Natural killer cell (primary cell): ENCODE results near the gene RAB44. TPM values are rescaled to one million over a fixed set of nuclear protein-coding genes. Genes with fewer than 3 reads are reported as not detected.

Source experiments
- ATAC-seq, 3 donors: fragments of 150-1000 bp in 2 of 3; fragments of 200-7000 bp in 1 of 3; cut with Tn5 transposase; 1 replicate in 1 of 3; 2 replicates in 2 of 3; pipeline ENCODE4 v1.10.0; 2021; ENCODE audit warnings: mild to moderate bottlenecking in 2 of 3, moderate library complexity in 2 of 3
- DNase-seq, 2 donors: peaks; one replicate each; pipeline versions ENCODE4 v3.0.0 to v3.0.0-alpha.2; 2013 to 2021; ENCODE audit warnings: mixed read lengths in 1 of 2
- H3K27ac ChIP-seq: one replicate; pipeline ENCODE4 v1.5.1; 2013; ENCODE audit warnings: mild to moderate bottlenecking, low read length
- H3K27me3 ChIP-seq: one replicate; pipeline ENCODE4 v1.6.1; 2013; ENCODE audit warnings: low read length; ENCODE audit not compliant: control insufficient read depth, insufficient read depth
- H3K36me3 ChIP-seq: one replicate; pipeline ENCODE4 v1.6.1; 2013; ENCODE audit warnings: low read length; ENCODE audit not compliant: control insufficient read depth, insufficient read depth
- H3K4me1 ChIP-seq: one replicate; pipeline ENCODE4 v1.6.1; 2013; ENCODE audit warnings: low read length; ENCODE audit not compliant: control insufficient read depth, insufficient read depth
- H3K4me3 ChIP-seq: one replicate; pipeline ENCODE4 v1.5.1; 2013; ENCODE audit warnings: low read length
- H3K9me3 ChIP-seq: one replicate; pipeline ENCODE4 v1.6.1; 2013; ENCODE audit warnings: low read length; ENCODE audit not compliant: control insufficient read depth, insufficient read depth
- H3K27ac Mint-ChIP-seq, 2 donors: one replicate each; pipeline ENCODE4 v1.8.0; 2022; ENCODE audit warnings: mild to moderate bottlenecking in 2 of 2, mixed read lengths in 2 of 2, moderate library complexity in 1 of 2
- H3K27me3 Mint-ChIP-seq, 2 donors: one replicate each; pipeline ENCODE4 v1.8.0; 2022; ENCODE audit warnings: low read depth in 2 of 2, mixed read lengths in 2 of 2
- H3K36me3 Mint-ChIP-seq: one replicate; pipeline ENCODE4 v1.8.0; 2022; ENCODE audit warnings: mixed read lengths
- H3K4me1 Mint-ChIP-seq, 2 donors: one replicate each; pipeline ENCODE4 v1.8.0; 2022; ENCODE audit warnings: mixed read lengths in 2 of 2
- H3K4me3 Mint-ChIP-seq: one replicate; pipeline ENCODE4 v1.8.0; 2022; ENCODE audit warnings: mild to moderate bottlenecking, moderate library complexity, mixed read lengths
- H3K9me3 Mint-ChIP-seq, 2 donors: one replicate each; pipeline ENCODE4 v1.8.0; 2022; ENCODE audit warnings: mixed read lengths in 2 of 2
- WGBS: methylation state at CpG from one replicate; pipeline ENCODE4 v1.1.7; 2013; ENCODE audit warnings: missing lambda C conversion rate; ENCODE audit not compliant: insufficient coverage; 5-methylcytosine and 5-hydroxymethylcytosine counted together
- intact Hi-C: fragments of 100-400 bp; cut with micrococcal nuclease; formaldehyde crosslinking; loops from one replicate; pipeline ENCODE4 v1.14.2; 2022
- total RNA-seq, 4 donors: library from RNA; stranded (reverse); fragments of 120-200 nt in 1 of 4; gene quantifications; one replicate each; pipeline versions ENCODE4 v1.2.3 to v1.2.4, GENCODE V29; 2013 to 2022
- TF ChIP-seq, protein P1 (sequence below): fragments of 200-600 bp; IDR thresholded peaks from one replicate; pipeline ENCODE4 v1.8.0; 2022; ENCODE audit warnings: antibody characterized with exemption

RAB44 gene
- total RNA-seq, 3 donors from 2014 or later (not counting 1 experiment from before 2014, with no cell fraction given) = 0.09 to 12.9 (median 0.70) TPM

DNA sequence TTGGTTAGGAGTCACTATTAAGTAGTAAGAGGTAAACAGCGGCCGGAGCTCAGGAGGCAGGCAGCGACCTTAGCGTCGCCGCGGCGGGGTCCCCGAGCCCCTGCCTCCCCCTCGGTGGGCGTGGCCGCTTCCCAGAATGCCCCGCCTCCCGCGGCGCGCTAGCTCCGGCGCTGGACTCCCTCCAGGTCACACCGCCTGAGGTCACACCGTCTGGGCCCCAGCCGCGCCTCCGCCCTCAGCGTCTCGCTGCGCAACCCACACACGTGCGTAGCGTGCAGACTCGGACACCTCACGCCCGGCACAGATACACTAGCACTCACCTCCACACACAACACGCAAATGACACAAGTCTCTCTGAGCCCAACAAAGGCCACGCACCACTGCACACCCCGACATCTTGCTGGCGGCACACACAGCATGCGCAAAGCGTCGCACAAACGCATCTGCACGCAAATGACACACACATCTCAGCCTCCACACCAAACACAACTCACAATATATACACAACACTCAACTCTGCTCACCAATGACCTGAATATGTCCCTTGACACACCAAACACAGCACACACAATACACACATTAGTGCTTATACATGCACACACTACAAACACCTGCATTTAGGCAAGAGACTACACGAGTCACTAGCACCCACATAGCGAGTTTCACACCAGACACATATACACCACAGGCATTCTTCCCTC is 36.7 kb upstream of the RAB44 start:
- Mint-ChIP-seq H3K27me3 (peaks cover 23 to 30% of the 10 kb centered on the region in 2 donors), H3K4me1 (no peaks in the 10 kb centered on the region), H3K4me3 (no peak overlapping the region), H3K36me3 (no peaks in the 10 kb centered on the region), H3K9me3 (no peaks in the 10 kb centered on the region), H3K27ac (no peak overlapping the region)
- 41% methylated on average over 44 of the region's 44 CpGs for WGBS
- TF ChIP-seq, protein P1, sequence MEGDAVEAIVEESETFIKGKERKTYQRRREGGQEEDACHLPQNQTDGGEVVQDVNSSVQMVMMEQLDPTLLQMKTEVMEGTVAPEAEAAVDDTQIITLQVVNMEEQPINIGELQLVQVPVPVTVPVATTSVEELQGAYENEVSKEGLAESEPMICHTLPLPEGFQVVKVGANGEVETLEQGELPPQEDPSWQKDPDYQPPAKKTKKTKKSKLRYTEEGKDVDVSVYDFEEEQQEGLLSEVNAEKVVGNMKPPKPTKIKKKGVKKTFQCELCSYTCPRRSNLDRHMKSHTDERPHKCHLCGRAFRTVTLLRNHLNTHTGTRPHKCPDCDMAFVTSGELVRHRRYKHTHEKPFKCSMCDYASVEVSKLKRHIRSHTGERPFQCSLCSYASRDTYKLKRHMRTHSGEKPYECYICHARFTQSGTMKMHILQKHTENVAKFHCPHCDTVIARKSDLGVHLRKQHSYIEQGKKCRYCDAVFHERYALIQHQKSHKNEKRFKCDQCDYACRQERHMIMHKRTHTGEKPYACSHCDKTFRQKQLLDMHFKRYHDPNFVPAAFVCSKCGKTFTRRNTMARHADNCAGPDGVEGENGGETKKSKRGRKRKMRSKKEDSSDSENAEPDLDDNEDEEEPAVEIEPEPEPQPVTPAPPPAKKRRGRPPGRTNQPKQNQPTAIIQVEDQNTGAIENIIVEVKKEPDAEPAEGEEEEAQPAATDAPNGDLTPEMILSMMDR = no peak
- intact Hi-C loops = no loop called here
- H3K9me3 ChIP-seq = no peaks in the 10 kb centered on the region
- ATAC-seq (peak in 1 of 3 donors; percentile 64), DNase-seq (no peak)
- H3K27me3 ChIP-seq = peaks cover 15% of the 10 kb centered on the region
- no peaks in the 10 kb centered on the region for H3K4me1 ChIP-seq
- H3K4me3 ChIP-seq = no peak overlapping the region
- no peaks in the 10 kb centered on the region for H3K36me3 ChIP-seq
- H3K27ac ChIP-seq = no peak overlapping the region

DNA sequence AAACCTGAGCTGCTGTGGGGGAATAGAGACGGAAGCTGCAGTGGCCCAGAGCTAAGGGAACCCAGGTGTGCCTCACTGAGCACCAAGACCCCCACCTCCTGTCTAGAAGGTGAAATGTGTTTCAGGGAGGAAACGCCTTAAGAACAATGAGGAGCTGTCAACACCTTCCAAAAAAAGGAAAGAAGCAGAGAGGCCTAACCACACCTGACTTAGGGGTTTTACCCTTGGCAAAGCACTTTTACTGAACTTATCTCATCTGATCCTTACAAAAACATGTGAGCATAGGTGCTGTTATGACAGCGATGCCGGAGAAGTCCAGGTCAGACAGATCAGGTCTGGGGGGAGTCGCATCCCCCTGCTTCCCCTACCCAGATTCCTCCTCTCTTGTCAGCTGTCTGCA is 35.2 kb upstream of the RAB44 start:
- H3K4me3 ChIP-seq = no peak overlapping the region
- no peak overlapping the region for H3K27ac Mint-ChIP-seq
- no peaks in the 10 kb centered on the region for H3K36me3 Mint-ChIP-seq
- peaks cover 13% of the 10 kb centered on the region for H3K27me3 ChIP-seq
- H3K4me1 Mint-ChIP-seq = no peaks in the 10 kb centered on the region
- H3K27me3 Mint-ChIP-seq = peaks cover 18 to 25% of the 10 kb centered on the region in 2 donors
- intact Hi-C loops = no loop called here
- no peak for ATAC-seq
- H3K27ac ChIP-seq = no peak overlapping the region
- no peaks in the 10 kb centered on the region for H3K4me1 ChIP-seq
- no peak overlapping the region for H3K4me3 Mint-ChIP-seq
- H3K36me3 ChIP-seq = no peaks in the 10 kb centered on the region
- TF ChIP-seq, protein P1 = no peak
- H3K9me3 Mint-ChIP-seq = no peaks in the 10 kb centered on the region
- WGBS = 76% methylated on average over 5 of the region's 5 CpGs
- no peaks in the 10 kb centered on the region for H3K9me3 ChIP-seq
- peak in 1 of 2 donors; percentile 42 for DNase-seq

DNA sequence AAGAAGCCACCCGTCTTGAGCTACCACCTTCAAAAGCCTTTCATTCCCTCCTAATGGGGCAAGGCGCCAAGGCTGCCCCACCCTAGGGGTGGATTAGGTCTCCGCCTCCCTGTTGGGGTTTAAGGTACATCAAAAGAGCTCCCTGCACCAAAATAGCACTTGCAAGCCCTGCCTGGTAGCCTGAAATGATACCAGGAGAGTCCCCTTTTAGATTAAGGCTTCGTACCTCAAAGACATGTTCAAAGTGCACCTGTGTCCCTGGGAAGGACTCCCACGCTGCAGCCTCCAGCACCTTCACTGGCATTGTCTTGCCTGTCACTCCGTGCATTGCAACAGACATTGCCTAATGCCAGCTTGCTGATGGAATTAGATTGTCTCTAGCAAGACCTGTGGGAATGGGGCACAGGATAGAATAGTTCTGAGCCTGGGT is 34.8 kb upstream of the RAB44 start:
- intact Hi-C loops = no loop called here
- H3K36me3 ChIP-seq = no peaks in the 10 kb centered on the region
- TF ChIP-seq, protein P1 = no peak
- DNase-seq (peak in 1 of 2 donors; percentile 37), ATAC-seq (no peak)
- H3K4me3 ChIP-seq = no peak overlapping the region
- Mint-ChIP-seq H3K27ac (no peak overlapping the region), H3K27me3 (peaks cover 15 to 22% of the 10 kb centered on the region in 2 donors), H3K9me3 (no peaks in the 10 kb centered on the region), H3K4me3 (no peak overlapping the region), H3K36me3 (no peaks in the 10 kb centered on the region), H3K4me1 (no peaks in the 10 kb centered on the region)
- peaks cover 13% of the 10 kb centered on the region for H3K27me3 ChIP-seq
- 68% methylated on average over 6 of the region's 6 CpGs for WGBS
- no peaks in the 10 kb centered on the region for H3K4me1 ChIP-seq
- H3K9me3 ChIP-seq = no peaks in the 10 kb centered on the region
- H3K27ac ChIP-seq = no peak overlapping the region
